Measurements from ENCODE around the gene KLF15. TPM values are rescaled to one million over a fixed set of nuclear protein-coding genes. Genes with fewer than 3 reads are reported as not detected.

KLF15 gene
- total and polyA plus RNA-seq, 2 of the 8 experiments (the other 6 are each of a cell fraction or from before 2014, with no cell fraction given): 15.7 to 19.5 TPM

GRCh38 chr3:126346466-126346865 is 10.7 kb downstream of the KLF15 start (continued):
- TF ChIP-seq BACH1 (IDR thresholded peaks at IDR 0.05; ENCODE audit: low read length) (no peak), MAFK (IDR thresholded peaks at IDR 0.05; ENCODE audit: low read depth, low read length) (no peak), POLR2AphosphoS5 (IDR thresholded peaks at IDR 0.05; ENCODE audit: low read depth, low read length) (no peak), NANOG (IDR thresholded peaks at IDR 0.05; ENCODE audit: insufficient read depth, low read depth, low read length, poor library complexity, severe bottlenecking) (no peak), CHD7 (IDR thresholded peaks at IDR 0.05; ENCODE audit: insufficient replicate concordance, low read length) (no peak), BRCA1 (IDR thresholded peaks at IDR 0.05; ENCODE audit: low read depth, low read length) (no peak), RAD21 (IDR thresholded peaks at IDR 0.05 in 1 of 2, conservative IDR thresholded peaks at IDR 0.05 in 1 of 2; ENCODE audit: low read depth in 2 of 2, low read length in 2 of 2) (no peak)

Data from H1 (cell line).